Hepatocyte (in vitro differentiated cells): Measurements from ENCODE around the gene TRAPPC3. TPM values are rescaled to one million over a fixed set of nuclear protein-coding genes. Genes with fewer than 3 reads are reported as not detected.

ENCODE experiments used
- DNase-seq: peaks from one replicate; pipeline ENCODE4 v3.0.0-alpha.2; 2016; ENCODE audit warnings: low spot score
- H2AFZ ChIP-seq: fragments of 200-600 bp; sonication (generic); 2 replicates; pipeline ENCODE4 v1.6.0; 2016; ENCODE audit warnings: antibody characterized with exemption, mild to moderate bottlenecking
- H3K27ac ChIP-seq: fragments of 200-600 bp; sonication (generic); 2 replicates; pipeline ENCODE4 v1.5.1; 2016; ENCODE audit warnings: mild to moderate bottlenecking
- H3K27me3 ChIP-seq: fragments of 200-600 bp; sonication (generic); 2 replicates; pipeline ENCODE4 v1.6.1; 2016
- H3K36me3 ChIP-seq: fragments of 200-600 bp; sonication (generic); replicated peaks from 2 replicates; pipeline ENCODE4 v1.5.1; 2016; ENCODE audit warnings: low read depth; ENCODE audit not compliant: insufficient read depth
- H3K4me1 ChIP-seq: fragments of 200-600 bp; sonication (generic); 2 replicates; pipeline ENCODE4 v1.5.1; 2016; ENCODE audit warnings: mild to moderate bottlenecking, moderate library complexity; ENCODE audit not compliant: insufficient read depth
- H3K4me2 ChIP-seq: fragments of 200-600 bp; sonication (generic); 2 replicates; pipeline ENCODE4 v1.6.0; 2016
- H3K4me3 ChIP-seq: fragments of 200-600 bp; sonication (generic); 2 replicates; pipeline ENCODE4 v1.5.1; 2016; ENCODE audit warnings: mild to moderate bottlenecking
- H3K79me2 ChIP-seq: fragments of 200-600 bp; sonication (generic); 2 replicates; pipeline ENCODE4 v1.6.0; 2017; ENCODE audit warnings: mild to moderate bottlenecking
- H3K9me2 ChIP-seq: fragments of 200-600 bp; sonication (generic); replicated peaks from 2 replicates; pipeline ENCODE4 v1.6.0; 2017; ENCODE audit warnings: mild to moderate bottlenecking; ENCODE audit not compliant: insufficient read depth
- H3K9me3 ChIP-seq: fragments of 200-600 bp; sonication (generic); 2 replicates; pipeline ENCODE4 v1.5.1; 2016; ENCODE audit warnings: low read depth, mild to moderate bottlenecking
- H4K20me1 ChIP-seq: fragments of 200-600 bp; sonication (generic); 2 replicates; pipeline ENCODE4 v1.6.0; 2016; ENCODE audit warnings: mild to moderate bottlenecking; ENCODE audit not compliant: insufficient read depth, poor library complexity, severe bottlenecking
- CTCF ChIP-seq: fragments of 200-600 bp; sonication (generic); IDR thresholded peaks from 2 replicates; pipeline ENCODE4 v1.5.1; 2016; ENCODE audit warnings: antibody characterized with exemption, mild to moderate bottlenecking; ENCODE audit not compliant: poor library complexity
- EZH2 ChIP-seq: fragments of 200-600 bp; sonication (generic); IDR thresholded peaks from 2 replicates; pipeline ENCODE4 v1.6.1; 2016; ENCODE audit warnings: antibody characterized with exemption, mild to moderate bottlenecking, borderline replicate concordance
- EZH2phosphoT487 ChIP-seq: fragments of 200-600 bp; sonication (generic); IDR thresholded peaks from one replicate; pipeline ENCODE4 v1.6.1; 2018; ENCODE audit warnings: antibody characterized with exemption, mild to moderate bottlenecking, low read depth, moderate library complexity; ENCODE audit not compliant: unreplicated experiment, severe bottlenecking
- WGBS: methylation state at CpG from one replicate; pipeline ENCODE4 v1.1.6; 2016; ENCODE audit warnings: low lambda C conversion rate; ENCODE audit errors: missing lambda C conversion rate; 5-methylcytosine and 5-hydroxymethylcytosine counted together
- polyA plus RNA-seq: library from polyadenylated mRNA; unstranded; fragments of >200 nt; fragmentation: Nextera tagmentation; extraction: Ambion mirVana; gene quantifications from 2 replicates; pipeline ENCODE4 v1.2.1, GENCODE V29; 2016
- total RNA-seq: library from RNA; depleted of rRNA; stranded (reverse); fragments of >200 nt; gene quantifications from 2 replicates; pipeline ENCODE4 v1.2.3, GENCODE V29; 2014

TRAPPC3 gene
- total and polyA plus RNA-seq, 2 experiments from 2014 or later: 128 to 131 TPM

- Histone ChIP-seq H3K4me1 (peaks cover 35% of the 10 kb centered on the region), H3K9me2 (no peaks in the 10 kb centered on the region), H3K9me3 (no peaks in the 10 kb centered on the region), H3K27me3 (no peaks in the 10 kb centered on the region), H2AFZ (peak overlapping the region; percentile 90), H3K4me2 (peak overlapping the region; percentile 93), H3K27ac (peak overlapping the region; percentile 98), H3K79me2 (peaks cover 42% of the 10 kb centered on the region), H3K36me3 (no peaks in the 10 kb centered on the region), H3K4me3 (peak overlapping the region; percentile 81), H4K20me1 (peaks cover 26% of the 10 kb centered on the region)
- peak; percentile 51 for DNase-seq
- 57% methylated on average over 5 of the region's 6 CpGs for WGBS
- TF ChIP-seq EZH2phosphoT487 (no peak), EZH2 (no peak), CTCF (no peak)
Observed at GRCh38 chr1:36154765-36155407, 5.6 kb upstream of the TRAPPC3 start.

GRCh38 chr1:36154335-36154734 is 5.0 kb upstream of the TRAPPC3 start:
- no peak overlapping the region for H3K4me3 ChIP-seq
- 92% methylated on average over 6 of the region's 6 CpGs for WGBS
- peaks cover 22% of the 10 kb centered on the region for H4K20me1 ChIP-seq
- TF ChIP-seq CTCF (no peak), EZH2phosphoT487 (no peak), EZH2 (no peak)
- H3K27me3 ChIP-seq: no peaks in the 10 kb centered on the region
- peaks cover 36% of the 10 kb centered on the region for H3K79me2 ChIP-seq
- H3K4me1 ChIP-seq: peaks cover 37% of the 10 kb centered on the region
- H3K4me2 ChIP-seq: peak overlapping the region; percentile 93
- no peak overlapping the region for H2AFZ ChIP-seq
- H3K27ac ChIP-seq: peak overlapping the region; percentile 98
- no peak for DNase-seq
- no peaks in the 10 kb centered on the region for H3K9me3 ChIP-seq
- no peaks in the 10 kb centered on the region for H3K36me3 ChIP-seq
- no peaks in the 10 kb centered on the region for H3K9me2 ChIP-seq

- Histone ChIP-seq H3K27me3 (no peaks in the 10 kb centered on the region), H3K9me2 (no peaks in the 10 kb centered on the region), H3K79me2 (peaks cover 32% of the 10 kb centered on the region), H3K9me3 (no peaks in the 10 kb centered on the region), H2AFZ (no peak overlapping the region), H3K27ac (no peak overlapping the region), H3K36me3 (no peaks in the 10 kb centered on the region), H4K20me1 (peaks cover 13% of the 10 kb centered on the region), H3K4me3 (no peak overlapping the region), H3K4me2 (no peak overlapping the region), H3K4me1 (peaks cover 32% of the 10 kb centered on the region)
- no peak for TF ChIP-seq EZH2
- DNase-seq: no peak
- 94% methylated on average over 6 of the region's 6 CpGs for WGBS
Observed at GRCh38 chr1:36153476-36153875, 4.2 kb upstream of the TRAPPC3 start.

GRCh38 chr1:36151845-36152203 is 2.5 kb upstream of the TRAPPC3 start:
- WGBS: 57% methylated on average over 3 of the region's 3 CpGs
- Histone ChIP-seq H3K9me3 (no peaks in the 10 kb centered on the region), H4K20me1 (no peaks in the 10 kb centered on the region), H2AFZ (no peak overlapping the region), H3K4me1 (peaks cover 26% of the 10 kb centered on the region), H3K36me3 (no peaks in the 10 kb centered on the region), H3K27ac (peak overlapping the region; percentile 79), H3K4me3 (no peak overlapping the region), H3K79me2 (peaks cover 32% of the 10 kb centered on the region), H3K9me2 (no peaks in the 10 kb centered on the region), H3K4me2 (no peak overlapping the region), H3K27me3 (no peaks in the 10 kb centered on the region)
- TF ChIP-seq EZH2phosphoT487 (no peak), EZH2 (no peak), CTCF (no peak)
- DNase-seq: no peak
